Measurements from ENCODE around the gene LDLRAD3.

GRCh38 chr11:36224209-36224882 is 280.5 kb downstream of the LDLRAD3 start:
- TF ChIP-seq CREB5 (CRISPR knock-in tag; IDR thresholded peaks at IDR 0.05; ENCODE audit: low read depth) (no peak), ARNTL (CRISPR knock-in tag; IDR thresholded peaks at IDR 0.05; ENCODE audit: borderline replicate concordance, low read depth) (no peak), BACH2 (CRISPR knock-in tag; IDR thresholded peaks at IDR 0.05; ENCODE audit: borderline replicate concordance) (no peak), OSR1 (CRISPR knock-in tag; IDR thresholded peaks at IDR 0.05) (no peak), RARB (CRISPR knock-in tag; IDR thresholded peaks at IDR 0.05) (no peak), ZNF8 (CRISPR knock-in tag; IDR thresholded peaks at IDR 0.05) (no peak), CSDC2 (CRISPR knock-in tag; IDR thresholded peaks at IDR 0.05) (no peak), SNAI2 (CRISPR knock-in tag; IDR thresholded peaks at IDR 0.05) (no peak), ZFP30 (CRISPR knock-in tag; IDR thresholded peaks at IDR 0.05) (no peak), TOX (CRISPR knock-in tag; IDR thresholded peaks at IDR 0.05; ENCODE audit: borderline replicate concordance) (no peak), ZFP3 (CRISPR knock-in tag; IDR thresholded peaks at IDR 0.05) (no peak)
- TF ChIP-seq, protein P1, sequence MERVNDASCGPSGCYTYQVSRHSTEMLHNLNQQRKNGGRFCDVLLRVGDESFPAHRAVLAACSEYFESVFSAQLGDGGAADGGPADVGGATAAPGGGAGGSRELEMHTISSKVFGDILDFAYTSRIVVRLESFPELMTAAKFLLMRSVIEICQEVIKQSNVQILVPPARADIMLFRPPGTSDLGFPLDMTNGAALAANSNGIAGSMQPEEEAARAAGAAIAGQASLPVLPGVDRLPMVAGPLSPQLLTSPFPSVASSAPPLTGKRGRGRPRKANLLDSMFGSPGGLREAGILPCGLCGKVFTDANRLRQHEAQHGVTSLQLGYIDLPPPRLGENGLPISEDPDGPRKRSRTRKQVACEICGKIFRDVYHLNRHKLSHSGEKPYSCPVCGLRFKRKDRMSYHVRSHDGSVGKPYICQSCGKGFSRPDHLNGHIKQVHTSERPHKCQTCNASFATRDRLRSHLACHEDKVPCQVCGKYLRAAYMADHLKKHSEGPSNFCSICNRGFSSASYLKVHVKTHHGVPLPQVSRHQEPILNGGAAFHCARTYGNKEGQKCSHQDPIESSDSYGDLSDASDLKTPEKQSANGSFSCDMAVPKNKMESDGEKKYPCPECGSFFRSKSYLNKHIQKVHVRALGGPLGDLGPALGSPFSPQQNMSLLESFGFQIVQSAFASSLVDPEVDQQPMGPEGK (CRISPR knock-in tag; IDR thresholded peaks at IDR 0.05; ENCODE audit: borderline replicate concordance), result no peak

All from SK-N-SH treated with all-trans-retinoic acid at 6 μM for 48 hours (cell line).